HepG2 (cell line): ENCODE data around the gene DIPK1C. TPM values are rescaled to one million over a fixed set of nuclear protein-coding genes. Genes with fewer than 3 reads are reported as not detected.

Experiments
- CEBPG ChIP-seq: IDR thresholded peaks from 2 replicates; pipeline ENCODE4 v1.6.1; 2016
- KAT8 ChIP-seq: IDR thresholded peaks from 2 replicates; pipeline ENCODE4 v1.6.1; 2016; ENCODE audit warnings: missing genetic modification reagents, missing compliant biosample characterization
- MED1 ChIP-seq: sonication (generic); formaldehyde crosslinking; IDR thresholded peaks from 2 replicates; pipeline ENCODE4 v1.4.0; 2020; ENCODE audit warnings: missing genetic modification reagents
- MEIS2 ChIP-seq: sonication (generic); formaldehyde crosslinking; IDR thresholded peaks from 2 replicates; pipeline ENCODE4 v1.9.0; 2021; ENCODE audit warnings: mild to moderate bottlenecking, missing genetic modification reagents
- SMAD1 ChIP-seq: sonication (generic); formaldehyde crosslinking; IDR thresholded peaks from 2 replicates; pipeline ENCODE4 v1.4.0; 2020; ENCODE audit warnings: missing genetic modification reagents, low read depth, mild to moderate bottlenecking, borderline replicate concordance
- SYNCRIP ChIP-seq: fragments of 200-400 bp; formaldehyde crosslinking; IDR thresholded peaks from 2 replicates; pipeline ENCODE4 v1.6.1; 2018; ENCODE audit warnings: mild to moderate bottlenecking, low read depth, low read length; ENCODE audit not compliant: insufficient read depth
- TBP ChIP-seq: sonication (generic); formaldehyde crosslinking; IDR thresholded peaks from 2 replicates; pipeline ENCODE4 v1.5.0; 2020; ENCODE audit warnings: missing genetic modification reagents
- YEATS2 ChIP-seq: sonication (generic); formaldehyde crosslinking; IDR thresholded peaks from 2 replicates; pipeline ENCODE4 v1.4.0; 2020; ENCODE audit warnings: missing genetic modification reagents, borderline replicate concordance
- ZFP36L2 ChIP-seq: sonication (generic); formaldehyde crosslinking; IDR thresholded peaks from 2 replicates; pipeline ENCODE4 v1.4.0; 2020; ENCODE audit warnings: missing genetic modification reagents
- ZNF317 ChIP-seq: sonication (generic); formaldehyde crosslinking; IDR thresholded peaks from 2 replicates; pipeline ENCODE4 v1.5.0; 2020; ENCODE audit warnings: mild to moderate bottlenecking, missing genetic modification reagents
- ZNF441 ChIP-seq: sonication (generic); formaldehyde crosslinking; IDR thresholded peaks from 2 replicates; pipeline ENCODE4 v1.7.0; 2021; ENCODE audit warnings: missing genetic modification reagents, borderline replicate concordance
- ZNF558 ChIP-seq: sonication (generic); formaldehyde crosslinking; IDR thresholded peaks from 2 replicates; pipeline ENCODE4 v1.9.0; 2022; ENCODE audit warnings: mild to moderate bottlenecking, missing genetic modification reagents, borderline replicate concordance
- polyA plus RNA-seq, 8 experiments: library from polyadenylated mRNA; depleted of rRNA in 3 of 8; stranded (reverse) in 7 of 8; unstranded in 1 of 8; fragments of >200 nt; fragmentation: Illumina TruSeq in 4 of 8; extraction: Trizol in 4 of 8; gene quantifications; 2 replicates each; pipeline versions ENCODE4 v1.2.1 to v1.2.3, GENCODE V29; 2011 to 2016; ENCODE audit warnings: low read depth in 4 of 8, missing spikeins in 1 of 8, mixed read lengths in 1 of 8; ENCODE audit not compliant: insufficient read depth in 1 of 8
- total RNA-seq, 5 experiments: library from RNA; depleted of rRNA; stranded (reverse); fragments of >200 nt; fragmentation: Illumina TruSeq; extraction: Trizol; gene quantifications; 2 replicates each; pipeline ENCODE4 v1.2.3, GENCODE V29; 2016; ENCODE audit warnings: low read depth in 1 of 5
- TF ChIP-seq, protein P1 (sequence below): sonication (generic); formaldehyde crosslinking; IDR thresholded peaks from 2 replicates; pipeline ENCODE4 v1.5.0; 2020; ENCODE audit warnings: missing genetic modification reagents
- TF ChIP-seq, protein P2 (sequence below): sonication (generic); formaldehyde crosslinking; IDR thresholded peaks from 2 replicates; pipeline ENCODE4 v1.4.0; 2020; ENCODE audit warnings: mild to moderate bottlenecking, missing genetic modification reagents
- TF ChIP-seq, protein P3 (sequence below): sonication (generic); formaldehyde crosslinking; conservative IDR thresholded peaks from 2 replicates; pipeline ENCODE4 v1.4.0; 2020; ENCODE audit warnings: missing genetic modification reagents
- TF ChIP-seq, protein P4 (sequence below): sonication (generic); formaldehyde crosslinking; IDR thresholded peaks from 2 replicates; pipeline ENCODE4 v1.4.0; 2020; ENCODE audit warnings: missing genetic modification reagents, borderline replicate concordance
- TF ChIP-seq, protein P5 (sequence below): sonication (generic); formaldehyde crosslinking; IDR thresholded peaks from 2 replicates; pipeline ENCODE4 v1.9.0; 2021; ENCODE audit warnings: missing genetic modification reagents, mild to moderate bottlenecking, borderline replicate concordance

DIPK1C gene
- total and polyA plus RNA-seq, 2 of the 13 experiments (the other 11 are each of a cell fraction or from before 2014, with no cell fraction given): 1.8 TPM; not detected in 1

DNA sequence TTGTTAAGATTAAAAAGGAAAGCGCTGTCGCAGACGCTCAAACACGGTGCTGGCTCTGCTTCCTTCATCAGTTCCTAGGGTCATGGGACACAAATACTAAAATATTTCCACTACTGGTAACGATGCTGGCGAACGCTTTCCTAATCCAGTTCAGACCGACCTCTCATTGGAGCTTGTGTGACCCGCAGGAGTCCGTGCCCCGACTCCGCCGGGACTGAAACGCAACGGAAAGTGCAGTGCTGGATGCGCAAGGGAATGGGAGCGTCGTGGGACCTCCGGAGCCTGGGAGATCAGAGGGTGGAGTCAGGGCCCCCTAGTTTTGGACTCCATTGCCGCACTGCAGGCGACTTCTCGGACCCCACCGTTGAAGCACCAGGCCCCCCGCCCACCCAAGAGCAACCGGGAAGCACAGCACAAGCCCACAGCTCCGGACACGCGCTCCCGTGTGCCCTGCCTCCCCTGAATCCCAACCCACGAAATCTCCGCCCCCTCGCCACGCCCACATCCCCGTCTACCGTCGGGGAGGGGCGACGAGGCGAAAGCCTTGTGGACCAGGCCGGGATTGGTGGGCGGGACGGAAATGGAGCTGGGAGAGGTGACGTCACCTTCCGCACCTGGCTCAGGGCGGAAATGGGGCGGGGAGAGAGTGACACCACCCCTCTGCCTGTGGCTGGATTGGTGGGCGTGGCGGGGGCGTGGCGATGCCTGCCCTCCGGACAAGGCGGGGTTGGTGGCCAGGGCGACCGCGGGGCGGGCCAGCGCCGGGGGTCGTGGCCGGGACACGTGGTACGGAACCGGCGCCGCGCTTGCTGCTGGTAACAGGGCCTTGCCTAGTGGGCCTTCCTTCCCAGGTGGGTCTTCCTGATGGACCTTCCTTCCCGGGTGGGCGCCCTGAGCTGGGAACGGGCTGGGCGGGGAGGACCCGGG lies 38.7 kb upstream of the DIPK1C start, which contains the start of gene CNDP2 (continued):
- TF ChIP-seq ZFP36L2 (CRISPR knock-in tag) (no peak), TBP (CRISPR knock-in tag) (no peak), KAT8 (CRISPR knock-in tag) (peak; percentile 59; the same call in 1 of the 2 replicates), SMAD1 (CRISPR knock-in tag) (0 out of 2 replicates have a peak, but pooled peaks have one; percentile 52), YEATS2 (CRISPR knock-in tag) (peak; percentile 75; the same call in 1 of the 2 replicates), CEBPG (CRISPR knock-in tag) (peak; percentile 38; the same call in 1 of the 2 replicates), ZNF317 (no peak), SYNCRIP (no peak), MEIS2 (CRISPR knock-in tag) (peak; percentile 43; the same call in 1 of the 2 replicates), ZNF558 (CRISPR knock-in tag) (0 out of 2 replicates have a peak, but pooled peaks have one; percentile 60), ZNF441 (CRISPR knock-in tag) (no peak), MED1 (CRISPR knock-in tag) (peak; percentile 73; the same call in 1 of the 2 replicates)
- TF ChIP-seq, protein P1, sequence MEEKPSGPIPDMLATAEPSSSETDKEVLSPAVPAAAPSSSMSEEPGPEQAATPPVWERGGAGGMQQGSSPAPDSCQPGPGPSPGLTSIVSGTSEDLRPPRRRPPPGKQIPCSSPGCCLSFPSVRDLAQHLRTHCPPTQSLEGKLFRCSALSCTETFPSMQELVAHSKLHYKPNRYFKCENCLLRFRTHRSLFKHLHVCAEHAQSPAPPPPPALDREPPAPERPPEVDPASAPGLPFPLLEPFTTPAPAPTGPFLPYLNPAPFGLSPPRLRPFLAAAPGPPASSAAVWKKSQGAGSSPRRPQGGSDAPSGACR (CRISPR knock-in tag): no peak
- TF ChIP-seq, protein P2, sequence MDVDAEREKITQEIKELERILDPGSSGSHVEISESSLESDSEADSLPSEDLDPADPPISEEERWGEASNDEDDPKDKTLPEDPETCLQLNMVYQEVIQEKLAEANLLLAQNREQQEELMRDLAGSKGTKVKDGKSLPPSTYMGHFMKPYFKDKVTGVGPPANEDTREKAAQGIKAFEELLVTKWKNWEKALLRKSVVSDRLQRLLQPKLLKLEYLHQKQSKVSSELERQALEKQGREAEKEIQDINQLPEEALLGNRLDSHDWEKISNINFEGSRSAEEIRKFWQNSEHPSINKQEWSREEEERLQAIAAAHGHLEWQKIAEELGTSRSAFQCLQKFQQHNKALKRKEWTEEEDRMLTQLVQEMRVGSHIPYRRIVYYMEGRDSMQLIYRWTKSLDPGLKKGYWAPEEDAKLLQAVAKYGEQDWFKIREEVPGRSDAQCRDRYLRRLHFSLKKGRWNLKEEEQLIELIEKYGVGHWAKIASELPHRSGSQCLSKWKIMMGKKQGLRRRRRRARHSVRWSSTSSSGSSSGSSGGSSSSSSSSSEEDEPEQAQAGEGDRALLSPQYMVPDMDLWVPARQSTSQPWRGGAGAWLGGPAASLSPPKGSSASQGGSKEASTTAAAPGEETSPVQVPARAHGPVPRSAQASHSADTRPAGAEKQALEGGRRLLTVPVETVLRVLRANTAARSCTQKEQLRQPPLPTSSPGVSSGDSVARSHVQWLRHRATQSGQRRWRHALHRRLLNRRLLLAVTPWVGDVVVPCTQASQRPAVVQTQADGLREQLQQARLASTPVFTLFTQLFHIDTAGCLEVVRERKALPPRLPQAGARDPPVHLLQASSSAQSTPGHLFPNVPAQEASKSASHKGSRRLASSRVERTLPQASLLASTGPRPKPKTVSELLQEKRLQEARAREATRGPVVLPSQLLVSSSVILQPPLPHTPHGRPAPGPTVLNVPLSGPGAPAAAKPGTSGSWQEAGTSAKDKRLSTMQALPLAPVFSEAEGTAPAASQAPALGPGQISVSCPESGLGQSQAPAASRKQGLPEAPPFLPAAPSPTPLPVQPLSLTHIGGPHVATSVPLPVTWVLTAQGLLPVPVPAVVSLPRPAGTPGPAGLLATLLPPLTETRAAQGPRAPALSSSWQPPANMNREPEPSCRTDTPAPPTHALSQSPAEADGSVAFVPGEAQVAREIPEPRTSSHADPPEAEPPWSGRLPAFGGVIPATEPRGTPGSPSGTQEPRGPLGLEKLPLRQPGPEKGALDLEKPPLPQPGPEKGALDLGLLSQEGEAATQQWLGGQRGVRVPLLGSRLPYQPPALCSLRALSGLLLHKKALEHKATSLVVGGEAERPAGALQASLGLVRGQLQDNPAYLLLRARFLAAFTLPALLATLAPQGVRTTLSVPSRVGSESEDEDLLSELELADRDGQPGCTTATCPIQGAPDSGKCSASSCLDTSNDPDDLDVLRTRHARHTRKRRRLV: no peak
- TF ChIP-seq, protein P3, sequence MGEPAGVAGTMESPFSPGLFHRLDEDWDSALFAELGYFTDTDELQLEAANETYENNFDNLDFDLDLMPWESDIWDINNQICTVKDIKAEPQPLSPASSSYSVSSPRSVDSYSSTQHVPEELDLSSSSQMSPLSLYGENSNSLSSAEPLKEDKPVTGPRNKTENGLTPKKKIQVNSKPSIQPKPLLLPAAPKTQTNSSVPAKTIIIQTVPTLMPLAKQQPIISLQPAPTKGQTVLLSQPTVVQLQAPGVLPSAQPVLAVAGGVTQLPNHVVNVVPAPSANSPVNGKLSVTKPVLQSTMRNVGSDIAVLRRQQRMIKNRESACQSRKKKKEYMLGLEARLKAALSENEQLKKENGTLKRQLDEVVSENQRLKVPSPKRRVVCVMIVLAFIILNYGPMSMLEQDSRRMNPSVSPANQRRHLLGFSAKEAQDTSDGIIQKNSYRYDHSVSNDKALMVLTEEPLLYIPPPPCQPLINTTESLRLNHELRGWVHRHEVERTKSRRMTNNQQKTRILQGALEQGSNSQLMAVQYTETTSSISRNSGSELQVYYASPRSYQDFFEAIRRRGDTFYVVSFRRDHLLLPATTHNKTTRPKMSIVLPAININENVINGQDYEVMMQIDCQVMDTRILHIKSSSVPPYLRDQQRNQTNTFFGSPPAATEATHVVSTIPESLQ (CRISPR knock-in tag): no peak
- TF ChIP-seq, protein P4, sequence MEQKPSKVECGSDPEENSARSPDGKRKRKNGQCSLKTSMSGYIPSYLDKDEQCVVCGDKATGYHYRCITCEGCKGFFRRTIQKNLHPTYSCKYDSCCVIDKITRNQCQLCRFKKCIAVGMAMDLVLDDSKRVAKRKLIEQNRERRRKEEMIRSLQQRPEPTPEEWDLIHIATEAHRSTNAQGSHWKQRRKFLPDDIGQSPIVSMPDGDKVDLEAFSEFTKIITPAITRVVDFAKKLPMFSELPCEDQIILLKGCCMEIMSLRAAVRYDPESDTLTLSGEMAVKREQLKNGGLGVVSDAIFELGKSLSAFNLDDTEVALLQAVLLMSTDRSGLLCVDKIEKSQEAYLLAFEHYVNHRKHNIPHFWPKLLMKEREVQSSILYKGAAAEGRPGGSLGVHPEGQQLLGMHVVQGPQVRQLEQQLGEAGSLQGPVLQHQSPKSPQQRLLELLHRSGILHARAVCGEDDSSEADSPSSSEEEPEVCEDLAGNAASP (CRISPR knock-in tag): no peak
- TF ChIP-seq, protein P5, sequence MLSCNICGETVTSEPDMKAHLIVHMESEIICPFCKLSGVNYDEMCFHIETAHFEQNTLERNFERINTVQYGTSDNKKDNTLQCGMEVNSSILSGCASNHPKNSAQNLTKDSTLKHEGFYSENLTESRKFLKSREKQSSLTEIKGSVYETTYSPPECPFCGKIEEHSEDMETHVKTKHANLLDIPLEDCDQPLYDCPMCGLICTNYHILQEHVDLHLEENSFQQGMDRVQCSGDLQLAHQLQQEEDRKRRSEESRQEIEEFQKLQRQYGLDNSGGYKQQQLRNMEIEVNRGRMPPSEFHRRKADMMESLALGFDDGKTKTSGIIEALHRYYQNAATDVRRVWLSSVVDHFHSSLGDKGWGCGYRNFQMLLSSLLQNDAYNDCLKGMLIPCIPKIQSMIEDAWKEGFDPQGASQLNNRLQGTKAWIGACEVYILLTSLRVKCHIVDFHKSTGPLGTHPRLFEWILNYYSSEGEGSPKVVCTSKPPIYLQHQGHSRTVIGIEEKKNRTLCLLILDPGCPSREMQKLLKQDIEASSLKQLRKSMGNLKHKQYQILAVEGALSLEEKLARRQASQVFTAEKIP (CRISPR knock-in tag): no peak
